GM12892 (cell line): ENCODE measurements around the gene PRLR.

Source experiments
- POLR2A ChIP-seq: IDR thresholded peaks from 2 replicates; pipeline ENCODE4 v1.6.1; 2011; ENCODE audit warnings: low read depth, low read length, control low read depth
- POLR2AphosphoS5 ChIP-seq: IDR thresholded peaks from 2 replicates; pipeline ENCODE4 v1.6.1; 2011; ENCODE audit warnings: low read depth, low read length, control low read depth
- TAF1 ChIP-seq: IDR thresholded peaks from 2 replicates; pipeline ENCODE4 v1.6.1; 2011; ENCODE audit warnings: low read depth, mild to moderate bottlenecking, control low read depth, low read length, borderline replicate concordance

GRCh38 chr5:35180046-35180445 is 50.2 kb downstream of the PRLR start:
- no peak for TF ChIP-seq POLR2A
- no peak for TF ChIP-seq POLR2AphosphoS5
- no peak for TF ChIP-seq TAF1
